WTC11 (cell line): Measurements from ENCODE around the gene RAB3GAP1.

Experiments
- AFF4 ChIP-seq: sonication (generic); formaldehyde crosslinking; IDR thresholded peaks from 2 replicates; pipeline ENCODE4 v1.8.1; 2023; ENCODE audit warnings: mild to moderate bottlenecking, missing genetic modification reagents, borderline replicate concordance
- ARID4B ChIP-seq: sonication (generic); formaldehyde crosslinking; IDR thresholded peaks from 2 replicates; pipeline ENCODE4 v1.8.0; 2023; ENCODE audit warnings: missing genetic modification reagents, mild to moderate bottlenecking, borderline replicate concordance
- CTCF ChIP-seq: fragments of 200-600 bp; IDR thresholded peaks from 2 replicates; pipeline ENCODE4 v1.8.0; 2022; ENCODE audit warnings: antibody characterized with exemption
- ELF4 ChIP-seq: sonication (generic); formaldehyde crosslinking; IDR thresholded peaks from 2 replicates; pipeline ENCODE4 v1.8.1; 2022; ENCODE audit warnings: low read depth, mild to moderate bottlenecking, moderate library complexity, missing genetic modification reagents
- ETV6 ChIP-seq: sonication (generic); formaldehyde crosslinking; IDR thresholded peaks from 2 replicates; pipeline ENCODE4 v1.8.1; 2022; ENCODE audit warnings: mild to moderate bottlenecking, missing genetic modification reagents
- IRF1 ChIP-seq: sonication (generic); formaldehyde crosslinking; IDR thresholded peaks from 2 replicates; pipeline ENCODE4 v1.8.0; 2023; ENCODE audit warnings: missing genetic modification reagents
- KAT7 ChIP-seq: sonication (generic); formaldehyde crosslinking; IDR thresholded peaks from 2 replicates; pipeline ENCODE4 v1.8.1; 2023; ENCODE audit warnings: missing genetic modification reagents, mild to moderate bottlenecking, borderline replicate concordance
- MLX ChIP-seq: sonication (generic); formaldehyde crosslinking; IDR thresholded peaks from 2 replicates; pipeline ENCODE4 v1.8.1; 2023; ENCODE audit warnings: mild to moderate bottlenecking, missing genetic modification reagents, moderate library complexity
- SP1 ChIP-seq: sonication (generic); formaldehyde crosslinking; conservative IDR thresholded peaks from 2 replicates; pipeline ENCODE4 v1.8.1; 2022; ENCODE audit warnings: missing genetic modification reagents
- TEAD1 ChIP-seq: sonication (generic); formaldehyde crosslinking; IDR thresholded peaks from 2 replicates; pipeline ENCODE4 v1.8.0; 2022; ENCODE audit warnings: mild to moderate bottlenecking, missing genetic modification reagents
- USF2 ChIP-seq: sonication (generic); formaldehyde crosslinking; IDR thresholded peaks from 2 replicates; pipeline ENCODE4 v1.8.1; 2023; ENCODE audit warnings: mild to moderate bottlenecking, missing genetic modification reagents, moderate library complexity

GRCh38 chr2:135183822-135184221 lies 131.7 kb downstream of the RAB3GAP1 start:
- TF ChIP-seq CTCF: no peak
- no peak for TF ChIP-seq TEAD1 (CRISPR knock-in tag)
- no peak for TF ChIP-seq USF2
- TF ChIP-seq ETV6 (CRISPR knock-in tag): no peak
- no peak for TF ChIP-seq MLX
- TF ChIP-seq ELF4 (CRISPR knock-in tag): no peak
- TF ChIP-seq SP1 (CRISPR knock-in tag): no peak
- TF ChIP-seq IRF1 (CRISPR knock-in tag): no peak
- TF ChIP-seq AFF4 (CRISPR knock-in tag): no peak
- TF ChIP-seq KAT7: no peak
- no peak for TF ChIP-seq ARID4B (CRISPR knock-in tag)
